22Rv1 (cell line): ENCODE data around the gene TPGS2.
A peak's percentile ranks its signal among the peaks of the same experiment; 100 is the strongest.

ENCODE experiments used
- H3K27ac ChIP-seq: fragments of 450-650 bp; 2 replicates; pipeline ENCODE4 v1.5.1; 2017
- ZFX ChIP-seq: fragments of 450-650 bp; IDR thresholded peaks from 2 replicates; pipeline ENCODE4 v1.6.1; 2017; ENCODE audit warnings: antibody characterized with exemption, borderline replicate concordance
- TF ChIP-seq, protein P1 (sequence below): fragments of 450-650 bp; IDR thresholded peaks from 2 replicates; pipeline ENCODE4 v1.5.1; 2017; ENCODE audit warnings: mild to moderate bottlenecking

The TPGS2 gene

DNA sequence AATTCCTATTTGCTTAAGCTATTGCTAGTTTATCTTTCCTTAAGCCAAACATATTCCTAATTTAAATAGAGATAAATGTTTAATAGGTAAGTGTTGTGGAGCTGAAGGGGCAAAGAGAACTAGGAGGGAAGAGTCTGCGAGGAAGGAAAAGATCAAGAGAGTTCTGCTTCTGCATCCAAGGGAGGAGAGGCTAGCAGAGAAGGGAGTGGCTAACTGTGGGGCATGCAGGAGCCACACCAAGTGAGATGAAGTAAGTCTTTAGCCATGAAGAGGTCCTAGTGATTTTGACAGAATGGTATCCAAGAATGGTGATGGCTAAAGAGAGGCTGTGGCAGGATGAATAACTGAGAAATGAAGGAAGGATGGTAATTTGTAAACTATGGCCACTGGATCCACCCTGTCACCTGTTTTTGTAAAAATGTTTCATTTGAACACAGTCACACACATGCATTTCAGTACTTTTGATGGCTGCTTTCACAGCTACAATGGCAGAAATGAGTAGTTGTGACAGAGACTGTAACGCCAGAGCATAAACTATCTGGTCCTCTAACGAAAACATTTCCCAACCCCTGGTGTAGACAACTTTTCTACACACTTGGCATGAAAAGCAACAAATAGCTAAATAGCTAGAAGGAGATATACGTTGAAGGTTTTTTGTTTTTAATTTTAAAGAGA is 15.6 kb downstream of the TPGS2 start:
- TF ChIP-seq, protein P1, sequence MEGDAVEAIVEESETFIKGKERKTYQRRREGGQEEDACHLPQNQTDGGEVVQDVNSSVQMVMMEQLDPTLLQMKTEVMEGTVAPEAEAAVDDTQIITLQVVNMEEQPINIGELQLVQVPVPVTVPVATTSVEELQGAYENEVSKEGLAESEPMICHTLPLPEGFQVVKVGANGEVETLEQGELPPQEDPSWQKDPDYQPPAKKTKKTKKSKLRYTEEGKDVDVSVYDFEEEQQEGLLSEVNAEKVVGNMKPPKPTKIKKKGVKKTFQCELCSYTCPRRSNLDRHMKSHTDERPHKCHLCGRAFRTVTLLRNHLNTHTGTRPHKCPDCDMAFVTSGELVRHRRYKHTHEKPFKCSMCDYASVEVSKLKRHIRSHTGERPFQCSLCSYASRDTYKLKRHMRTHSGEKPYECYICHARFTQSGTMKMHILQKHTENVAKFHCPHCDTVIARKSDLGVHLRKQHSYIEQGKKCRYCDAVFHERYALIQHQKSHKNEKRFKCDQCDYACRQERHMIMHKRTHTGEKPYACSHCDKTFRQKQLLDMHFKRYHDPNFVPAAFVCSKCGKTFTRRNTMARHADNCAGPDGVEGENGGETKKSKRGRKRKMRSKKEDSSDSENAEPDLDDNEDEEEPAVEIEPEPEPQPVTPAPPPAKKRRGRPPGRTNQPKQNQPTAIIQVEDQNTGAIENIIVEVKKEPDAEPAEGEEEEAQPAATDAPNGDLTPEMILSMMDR: no peak
- no peak for TF ChIP-seq ZFX
- H3K27ac ChIP-seq: no peak overlapping the region

DNA sequence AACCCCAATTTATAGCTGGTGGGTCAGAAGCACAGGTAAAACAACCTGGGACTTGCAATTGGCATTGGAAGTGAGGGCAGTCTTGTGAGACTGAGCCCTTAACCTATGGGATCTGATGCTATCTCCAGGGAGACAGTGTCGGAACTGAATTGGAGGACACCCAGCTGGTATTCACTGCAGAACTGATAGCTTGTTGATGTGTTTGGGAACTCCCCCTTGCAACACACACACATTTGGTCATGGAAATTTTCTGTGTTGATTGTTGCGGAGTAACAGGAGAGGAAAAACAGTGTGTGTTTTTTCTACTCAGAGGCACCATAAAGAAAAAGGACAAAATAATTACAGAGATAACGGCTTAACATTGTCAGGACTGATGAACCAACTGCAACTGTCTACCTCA is 16.1 kb downstream of the TPGS2 start:
- no peak overlapping the region for H3K27ac ChIP-seq
- TF ChIP-seq ZFX: no peak
- TF ChIP-seq, protein P1: no peak

DNA sequence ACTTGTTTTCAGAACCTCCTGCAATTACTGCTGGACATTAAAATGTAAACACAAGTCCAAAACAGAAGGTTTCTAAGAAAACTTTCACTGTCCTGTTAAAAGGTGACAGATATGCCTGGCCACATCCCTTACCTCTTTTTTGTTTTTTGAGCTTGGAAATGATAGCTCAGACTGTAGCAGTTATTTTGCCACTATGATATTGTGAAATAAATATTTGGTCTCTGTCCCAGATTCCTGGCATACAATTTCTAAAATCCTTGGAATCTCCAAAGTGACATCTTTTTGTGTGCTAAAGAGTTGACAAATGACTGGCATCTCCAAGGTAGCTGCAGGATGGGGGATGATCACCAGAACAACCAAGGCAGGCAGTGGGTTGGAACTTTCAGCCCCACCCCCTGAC is 16.8 kb downstream of the TPGS2 start:
- no peak overlapping the region for H3K27ac ChIP-seq

DNA sequence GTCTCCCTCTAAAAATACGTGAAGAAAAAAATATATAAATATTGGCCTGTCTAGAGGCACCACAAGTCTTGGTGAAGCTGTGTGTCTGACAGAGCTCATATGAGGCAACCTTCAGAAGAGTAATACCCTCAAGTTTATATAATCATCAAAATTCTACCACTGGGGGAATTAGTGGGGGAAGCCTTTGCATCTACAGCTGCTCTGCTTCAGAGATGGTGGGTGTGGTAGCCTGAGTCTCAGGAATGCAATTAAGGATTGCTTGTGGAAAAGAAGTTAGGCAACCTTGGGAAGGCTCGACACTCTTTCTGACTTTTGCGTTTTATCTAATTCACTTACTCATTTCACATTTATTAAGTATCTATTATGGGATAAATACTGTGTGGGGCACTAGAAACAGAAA is 17.4 kb downstream of the TPGS2 start:
- no peak overlapping the region for H3K27ac ChIP-seq

More for the DNA sequence above, 16.8 kb downstream of the TPGS2 start:
- TF ChIP-seq ZFX: no peak
- TF ChIP-seq, protein P1: no peak

DNA sequence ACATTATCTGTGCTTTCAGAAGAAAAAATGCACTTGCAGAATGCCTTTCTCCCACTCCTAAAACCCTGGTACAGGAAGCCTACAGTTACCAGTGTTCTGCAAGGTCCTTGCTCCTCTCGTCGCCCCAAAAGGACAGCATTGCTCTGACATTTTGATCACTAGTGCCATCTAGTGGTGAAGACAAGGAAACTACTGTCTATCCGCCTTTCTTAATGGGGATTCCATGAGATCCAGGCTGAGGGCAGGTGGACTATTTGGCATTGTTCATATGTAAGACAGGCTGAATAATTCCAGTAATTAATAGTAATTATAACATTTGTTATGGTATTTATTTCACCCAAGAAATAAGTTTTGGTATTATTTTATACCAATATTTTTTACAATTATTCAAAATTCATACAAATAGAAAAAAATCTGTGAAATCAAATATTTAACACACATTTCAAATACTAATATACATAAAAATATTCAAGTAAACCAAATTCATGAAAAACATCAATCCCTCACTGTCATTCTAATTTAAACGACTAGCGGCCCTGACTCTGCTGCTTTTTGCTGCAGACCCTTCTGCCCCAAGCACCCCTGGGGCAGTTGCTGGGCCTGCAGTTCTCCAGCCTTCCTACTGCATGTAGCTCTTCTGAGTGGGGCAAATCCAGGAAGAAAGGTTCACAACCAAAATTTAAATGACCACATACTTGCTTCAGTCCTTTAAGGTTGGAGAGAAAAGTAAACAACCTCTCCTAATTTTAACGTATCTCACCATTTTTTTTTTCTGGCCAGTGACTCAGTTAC is 19.0 kb downstream of the TPGS2 start:
- TF ChIP-seq ZFX: no peak
- TF ChIP-seq, protein P1: peak; percentile 91
- no peak overlapping the region for H3K27ac ChIP-seq

More for the DNA sequence above, 17.4 kb downstream of the TPGS2 start:
- TF ChIP-seq ZFX: no peak
- TF ChIP-seq, protein P1: no peak

DNA sequence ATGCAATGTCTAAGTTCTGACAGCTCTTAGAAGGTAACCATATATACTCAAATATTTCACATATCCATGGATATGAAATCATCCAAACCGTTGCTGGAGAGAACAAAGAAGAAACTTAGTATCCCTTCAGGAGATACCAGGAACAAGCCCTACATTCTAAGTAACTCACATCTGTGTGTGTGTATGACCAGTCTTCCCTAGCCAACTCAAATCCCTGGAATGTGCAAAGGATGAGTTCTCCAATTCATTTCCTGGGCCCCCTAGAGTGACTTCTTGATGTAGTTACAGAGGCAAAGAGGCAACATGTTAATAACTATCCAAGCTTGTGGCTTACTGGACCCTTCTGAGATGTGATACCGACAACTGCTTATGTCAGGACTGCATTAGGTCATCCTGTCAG is 20.1 kb downstream of the TPGS2 start:
- no peak overlapping the region for H3K27ac ChIP-seq

More for the DNA sequence above, 20.1 kb downstream of the TPGS2 start:
- TF ChIP-seq, protein P1: no peak
- no peak for TF ChIP-seq ZFX
